Camera-type eye (tissue), 1 donor: ENCODE data around the gene IWS1. TPM values are rescaled to one million over a fixed set of nuclear protein-coding genes. Genes with fewer than 3 reads are reported as not detected.

Source experiments
- total RNA-seq: library from RNA; depleted of rRNA; stranded (reverse); fragments of >200 nt; gene quantifications from one replicate; pipeline ENCODE4 v1.2.3, GENCODE V29; 2014

IWS1 gene
- 47.4 TPM for total RNA-seq

GRCh38 chr2:127526132-127527000 lies at the start of gene IWS1:
TSS of gene IWS1 (minus strand) at chr2:127526489. CDS start at chr2:127526208, 281 bp downstream.

GRCh38 chr2:127535422-127535901 lies 9.2 kb upstream of the IWS1 start, which contains the start of gene MYO7B:
TSS of gene MYO7B (plus strand) at chr2:127535683. CDS start at chr2:127559723, 24,040 bp downstream.

Other genes starting within 250 kb of the IWS1 start
- 78.1 TPM for gene ERCC3, start 232.3 kb downstream of the IWS1 start, total RNA-seq
- 64.5 TPM for gene MAP3K2, start 138.5 kb downstream of the IWS1 start, total RNA-seq
- not detected for gene PROC, start 108.1 kb downstream of the IWS1 start, total RNA-seq
- gene MYO7B, start 9.2 kb upstream of the IWS1 start, total RNA-seq: 0.60 TPM
- 0.49 TPM for gene GPR17, start 119.7 kb upstream of the IWS1 start, total RNA-seq
- 11.2 TPM for gene LIMS2, start 149.0 kb upstream of the IWS1 start, total RNA-seq
- gene SFT2D3, start 175.0 kb upstream of the IWS1 start, total RNA-seq: 12.0 TPM